Activated CD8-positive, alpha-beta memory T cell treated with anti-CD3 and anti-CD28 coated beads, Interleukin-2, amount 50 U/mL, for 4 hours (primary cell): ENCODE data around the gene MRPL50.

Experiments
- DNase-seq: peaks from one replicate; pipeline ENCODE4 v3.0.0-alpha.2; 2020

The MRPL50 gene

DNA sequence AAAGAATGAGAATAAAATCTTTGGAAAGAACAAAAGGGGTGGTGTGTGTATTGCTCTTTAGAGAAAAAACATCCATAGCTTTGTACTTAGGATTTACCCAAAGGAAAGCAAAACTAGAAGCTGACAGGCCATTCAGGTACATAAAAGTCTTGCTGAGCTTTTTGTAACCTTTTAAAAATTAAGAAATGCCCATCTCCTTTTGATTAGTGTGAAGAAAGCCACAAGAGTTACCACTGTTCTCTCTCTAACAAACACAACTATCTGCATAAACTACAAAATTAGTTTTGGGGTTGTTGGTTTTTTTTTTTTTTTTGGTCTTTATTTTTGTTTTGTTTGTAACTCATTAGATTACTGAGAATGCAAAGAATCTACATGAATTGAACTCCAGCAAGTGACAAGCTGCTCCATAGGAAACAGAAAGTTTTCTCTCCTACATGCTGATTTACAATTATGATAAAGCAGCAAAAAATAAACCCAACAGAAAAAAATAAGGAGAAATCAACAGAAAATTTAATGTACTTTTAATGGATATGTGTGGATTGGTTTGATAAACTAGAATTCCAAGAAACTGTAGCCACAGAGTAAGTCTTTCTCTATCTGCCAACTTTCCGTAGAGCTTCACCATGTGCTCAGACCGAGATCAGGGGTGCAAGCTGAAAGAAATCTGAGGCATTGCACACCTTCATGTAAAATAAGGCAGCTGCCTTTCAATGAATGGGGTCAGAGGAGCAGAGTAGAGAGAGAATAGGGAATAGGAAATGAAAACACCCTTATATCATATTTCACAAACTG is 25.9 kb downstream of the MRPL50 start:
- no peak for DNase-seq

DNA sequence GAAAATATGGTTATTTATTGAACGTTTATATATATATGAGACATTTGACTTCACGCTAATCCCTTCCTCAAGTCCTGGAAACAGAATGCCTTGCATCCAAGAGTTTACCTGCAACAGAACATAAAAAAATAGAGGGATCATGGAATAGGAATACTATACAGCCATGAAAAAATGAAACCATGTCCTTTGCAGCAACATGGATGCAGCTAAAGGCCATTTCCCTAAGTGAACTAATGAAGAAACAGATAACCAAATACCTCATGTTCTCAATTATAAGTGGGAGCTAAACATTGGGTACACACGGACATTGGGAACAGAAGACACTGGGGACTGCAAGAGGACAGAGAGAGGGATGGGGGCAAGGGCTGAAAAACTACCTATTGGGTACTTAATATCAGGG is 26.6 kb downstream of the MRPL50 start:
- no peak for DNase-seq

DNA sequence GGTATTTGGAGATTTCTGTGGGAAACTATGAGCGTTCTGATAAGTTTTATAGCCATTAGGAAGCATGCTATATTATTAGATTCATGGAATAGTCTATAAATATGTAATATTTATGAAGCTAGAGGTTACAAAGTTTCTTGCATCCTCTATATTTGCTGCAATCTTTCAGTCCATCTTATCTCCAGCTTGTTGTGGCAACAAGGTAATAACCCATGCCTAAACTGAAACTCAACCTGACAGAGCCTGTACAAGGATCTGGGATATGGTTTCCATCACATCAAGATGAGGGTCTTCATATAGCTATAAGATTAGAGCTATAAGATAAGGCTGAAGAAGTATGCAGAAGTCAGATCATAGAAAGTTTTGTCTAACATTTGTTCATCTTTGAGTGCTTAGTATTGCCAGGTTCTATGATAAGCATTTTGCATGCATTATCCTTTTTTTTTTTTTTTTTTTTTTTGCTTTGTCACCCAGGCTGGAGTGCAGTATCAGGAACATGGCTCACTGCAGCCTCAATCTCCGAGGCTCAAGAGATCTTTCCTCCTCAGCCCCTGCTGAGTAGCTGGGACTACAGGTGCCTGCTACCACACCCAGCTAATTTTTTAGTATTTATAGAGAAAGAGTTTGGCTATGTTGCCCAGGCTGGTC is 28.4 kb downstream of the MRPL50 start:
- DNase-seq = no peak

DNA sequence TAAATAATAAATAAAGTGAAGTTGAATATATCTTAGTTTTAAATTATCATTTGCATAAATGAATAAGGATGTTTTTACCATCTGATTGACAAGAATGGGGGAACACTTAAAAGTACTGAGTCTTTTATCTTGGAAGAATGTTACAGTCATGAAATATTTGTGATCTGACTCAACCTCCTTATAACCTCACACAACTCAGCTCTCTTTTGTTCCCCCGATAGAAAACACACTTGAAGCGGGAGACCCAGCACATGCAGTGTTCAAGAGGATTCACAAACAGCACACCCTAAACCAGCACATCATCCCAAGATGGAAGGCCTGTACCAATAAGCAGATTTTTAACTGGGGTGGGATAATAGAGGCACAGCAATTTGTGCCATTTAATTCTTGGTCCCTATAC is 29.1 kb downstream of the MRPL50 start:
- no peak for DNase-seq

DNA sequence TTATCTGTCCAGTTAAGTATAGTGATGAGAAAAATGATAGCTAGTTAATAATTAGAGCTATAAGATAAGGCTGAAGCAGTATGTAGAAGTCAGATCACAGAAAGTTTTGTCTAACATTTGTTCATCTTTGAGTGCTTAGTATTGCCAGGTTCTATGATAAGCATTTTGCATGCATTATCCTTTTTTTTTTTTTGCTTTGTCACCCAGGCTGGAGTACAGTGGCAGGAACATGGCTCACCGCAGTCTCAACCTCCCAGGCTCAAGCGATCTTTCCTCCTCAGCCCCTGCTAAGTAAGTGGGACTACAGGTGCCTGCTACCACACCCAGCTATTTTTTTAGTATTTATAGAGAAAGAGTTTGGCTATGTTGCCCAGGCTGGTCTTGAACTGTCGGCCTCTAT is 31.1 kb downstream of the MRPL50 start:
- no peak for DNase-seq

DNA sequence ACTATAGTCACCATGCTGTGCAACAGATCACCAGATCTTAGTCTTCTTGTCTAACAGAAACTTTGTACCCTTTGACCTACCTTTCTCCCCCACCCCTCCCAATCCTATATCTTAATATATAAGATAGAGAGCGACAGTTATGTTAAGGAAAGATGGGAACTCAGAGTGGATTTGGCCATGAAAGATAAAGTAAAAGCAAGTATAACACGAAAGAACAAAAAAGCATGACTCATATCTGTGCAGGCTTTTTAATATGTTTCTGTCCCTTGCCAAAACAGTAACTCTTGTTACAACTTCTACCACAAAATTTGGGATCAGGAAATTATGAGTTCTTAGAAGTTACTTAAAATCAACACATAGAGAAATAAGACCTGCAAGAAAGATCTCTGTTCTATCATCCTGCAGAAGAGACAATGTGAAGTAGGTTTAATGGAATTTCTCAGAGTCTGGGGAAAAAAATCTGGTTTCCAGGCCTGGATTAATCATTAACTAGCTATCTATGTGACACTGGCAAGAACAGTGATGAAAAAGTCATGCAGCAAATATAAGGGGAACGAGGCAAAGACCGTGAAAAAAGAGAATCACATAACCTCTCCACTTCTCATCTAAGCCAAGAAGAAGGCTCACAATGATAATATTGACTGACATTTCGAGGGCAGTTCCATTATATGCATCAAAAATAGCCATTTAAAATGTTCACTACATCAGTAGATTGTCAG is 32.2 kb downstream of the MRPL50 start:
- DNase-seq = no peak

DNA sequence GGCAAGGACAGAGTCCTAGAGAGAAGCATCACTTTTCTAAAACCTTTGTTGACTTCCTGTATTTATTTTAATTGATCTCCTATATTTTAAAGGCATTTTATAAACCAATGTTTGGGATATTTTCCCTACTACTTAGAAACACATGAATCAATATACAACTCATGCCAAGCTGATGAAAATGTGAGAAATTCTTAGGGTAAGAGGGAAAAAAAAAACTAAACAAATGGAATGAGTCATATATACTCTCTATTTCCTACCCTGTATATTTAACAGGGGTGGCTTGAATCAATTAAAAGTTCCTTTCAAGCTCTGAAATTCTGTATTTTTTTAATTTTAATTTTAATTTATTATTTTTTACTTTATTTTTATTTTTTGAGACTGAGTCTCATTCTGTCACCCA is 33.2 kb downstream of the MRPL50 start:
- DNase-seq = no peak

DNA sequence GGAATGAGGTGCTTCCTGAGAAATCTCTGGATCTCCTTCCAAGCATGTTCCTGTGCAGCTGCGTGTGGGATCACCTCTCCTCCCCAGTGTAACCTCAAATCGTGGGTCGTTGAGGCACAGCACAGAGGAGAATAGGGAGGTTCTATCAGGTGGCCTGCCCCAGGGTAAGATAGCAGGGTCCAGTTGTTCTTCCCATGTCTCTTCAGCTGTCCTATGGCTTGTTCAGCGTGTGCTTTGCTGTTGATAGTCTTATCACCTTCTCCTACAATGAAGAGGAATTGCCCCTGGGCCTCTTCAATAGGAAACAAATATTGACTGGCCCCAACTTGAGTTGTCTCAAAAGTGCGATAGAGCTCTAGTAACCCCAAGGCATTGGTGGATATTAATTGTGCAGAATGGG is 36.0 kb downstream of the MRPL50 start:
- no peak for DNase-seq

DNA sequence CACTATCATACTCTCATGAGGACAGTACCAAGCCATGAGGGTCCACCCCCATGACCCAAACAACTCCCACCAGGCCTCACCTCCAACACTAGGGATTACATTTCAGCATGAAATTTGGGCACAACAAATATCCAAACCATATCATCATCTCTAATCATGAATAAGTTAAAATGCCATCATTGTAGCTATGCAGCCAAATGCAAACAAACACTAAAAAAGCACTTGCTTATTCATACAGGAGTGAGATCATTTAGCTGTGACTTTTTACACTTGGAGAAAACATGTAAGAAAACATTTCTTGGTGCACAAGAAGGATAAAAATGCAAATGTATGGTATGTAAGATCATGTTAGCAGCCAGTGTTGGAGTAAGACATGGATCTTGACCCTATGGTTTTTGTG is 37.8 kb downstream of the MRPL50 start:
- DNase-seq = no peak

DNA sequence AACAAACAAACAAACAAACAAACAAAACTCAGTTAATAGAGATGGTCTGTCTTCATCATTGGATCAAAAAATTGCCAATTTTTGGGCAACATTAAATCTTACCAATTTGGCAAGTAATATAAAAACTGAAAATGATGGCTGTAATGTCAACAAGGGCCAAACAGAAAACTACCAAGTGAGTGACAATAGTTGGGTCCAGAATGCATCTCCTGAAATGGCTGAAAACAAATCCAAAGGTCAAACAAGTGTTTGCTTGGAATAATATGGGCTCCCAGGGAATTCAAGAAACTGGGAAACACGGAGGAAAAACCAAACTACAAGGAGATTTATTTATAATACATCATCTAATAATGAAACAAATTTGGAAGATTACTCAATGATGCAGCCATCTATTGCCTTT is 38.7 kb downstream of the MRPL50 start:
- no peak for DNase-seq

DNA sequence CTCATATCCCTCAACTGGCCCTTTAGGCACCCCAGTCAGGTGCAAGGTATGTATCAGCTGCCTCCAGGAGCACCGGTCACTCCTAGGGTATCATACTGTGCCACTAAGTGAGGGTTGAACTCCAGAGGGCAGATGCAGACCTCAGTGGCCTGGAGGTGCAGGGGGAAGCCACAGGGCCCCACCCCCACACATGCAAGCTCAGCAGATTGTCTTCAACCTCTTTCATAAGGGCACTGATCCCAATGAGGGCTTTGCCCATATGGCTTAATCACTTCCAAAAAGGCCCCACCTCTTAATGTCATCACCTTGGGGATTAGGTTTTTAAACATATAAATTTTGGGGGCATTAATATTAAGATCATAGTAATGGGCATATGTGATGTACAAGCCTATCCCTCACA is 41.8 kb downstream of the MRPL50 start:
- DNase-seq = no peak

DNA sequence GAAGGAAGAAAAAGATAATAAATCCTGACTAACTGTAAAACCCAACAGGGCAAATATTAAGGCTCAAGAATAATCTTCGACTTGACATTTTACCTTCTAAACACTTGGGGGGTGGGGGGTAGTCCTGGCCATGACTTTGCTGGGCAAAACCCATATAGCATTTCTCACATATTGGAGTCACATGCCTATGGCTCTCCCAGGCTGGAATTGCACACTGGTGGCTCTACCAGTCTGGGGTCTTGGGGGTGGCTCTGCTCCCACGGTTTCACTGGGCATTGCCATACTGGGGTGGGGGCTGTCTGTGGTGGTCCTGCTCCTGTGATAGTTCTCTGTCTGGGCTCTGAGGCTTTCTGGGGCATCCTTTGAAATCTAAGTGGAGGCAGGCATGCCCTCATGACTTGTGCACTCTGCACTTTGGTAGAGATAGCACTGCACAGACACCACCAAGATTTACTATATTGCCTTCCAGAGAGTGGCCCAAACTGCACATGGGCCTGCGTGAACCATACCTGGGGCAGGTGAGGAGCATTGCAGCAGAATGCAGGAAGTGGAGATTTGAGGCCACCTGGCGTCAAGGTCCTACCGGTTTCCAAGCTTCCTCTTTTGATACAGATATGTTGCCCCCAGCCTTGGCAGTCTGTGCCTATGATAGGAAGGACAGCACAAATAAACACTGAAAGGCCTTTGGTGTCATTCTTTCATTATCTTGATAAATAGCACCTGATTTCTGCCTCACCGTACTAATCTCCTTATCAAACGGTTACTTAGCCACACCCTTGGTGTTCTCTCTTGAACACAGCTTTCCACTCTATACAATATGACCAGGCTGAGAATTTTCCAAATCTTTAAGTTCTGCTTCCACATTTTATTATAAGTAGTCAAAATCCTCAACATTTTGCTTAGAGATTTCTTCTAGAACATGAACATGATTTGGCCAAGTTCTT is 43.4 kb downstream of the MRPL50 start:
- no peak for DNase-seq

DNA sequence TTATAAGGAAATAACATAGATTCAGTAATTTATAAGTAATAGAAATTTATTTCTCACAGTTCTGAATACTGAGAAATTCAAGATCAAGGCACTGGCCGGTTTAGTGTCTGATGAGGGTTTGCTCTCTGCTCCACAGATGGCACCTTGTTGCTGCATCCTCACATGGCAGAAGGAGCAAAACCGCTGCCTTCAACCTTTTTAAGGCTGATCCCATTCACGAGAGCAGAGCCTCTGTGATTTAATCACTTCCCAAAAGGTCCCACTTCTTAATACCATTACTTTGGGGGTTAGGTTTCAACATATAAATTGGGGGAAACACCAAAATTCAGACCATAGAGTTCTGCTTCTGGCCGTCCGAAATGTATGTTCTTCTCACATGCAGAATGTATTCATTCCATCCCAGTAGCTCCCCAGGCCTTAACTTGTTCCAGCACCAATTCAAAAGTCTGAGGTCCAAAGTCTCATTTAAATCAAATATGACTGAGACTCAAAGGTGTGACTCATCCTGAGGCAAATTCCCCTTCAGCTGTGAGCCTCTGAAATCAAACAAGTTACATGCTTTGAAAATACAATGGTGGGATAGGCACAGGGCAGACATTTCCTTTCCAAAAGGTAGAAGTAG is 44.2 kb downstream of the MRPL50 start:
- DNase-seq = no peak

DNA sequence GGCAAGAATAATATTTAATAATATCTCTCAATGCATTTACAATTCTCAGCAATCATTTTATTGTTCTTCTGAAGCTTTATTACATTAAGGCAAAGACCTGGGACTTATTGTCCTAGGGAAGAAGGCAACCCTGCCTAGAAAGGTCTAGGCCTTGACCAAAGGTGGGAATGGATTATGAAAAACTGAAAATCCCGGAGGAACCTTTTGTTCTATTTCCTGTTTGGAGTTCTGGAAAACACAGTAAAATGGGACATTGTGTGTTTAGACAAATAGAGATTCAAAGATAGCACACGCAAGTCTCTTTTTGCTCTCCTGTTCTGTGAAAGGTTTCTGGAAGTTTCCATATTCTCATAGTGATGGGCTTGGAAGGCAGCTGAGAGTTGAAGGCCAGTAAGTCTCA is 44.7 kb downstream of the MRPL50 start:
- no peak for DNase-seq

DNA sequence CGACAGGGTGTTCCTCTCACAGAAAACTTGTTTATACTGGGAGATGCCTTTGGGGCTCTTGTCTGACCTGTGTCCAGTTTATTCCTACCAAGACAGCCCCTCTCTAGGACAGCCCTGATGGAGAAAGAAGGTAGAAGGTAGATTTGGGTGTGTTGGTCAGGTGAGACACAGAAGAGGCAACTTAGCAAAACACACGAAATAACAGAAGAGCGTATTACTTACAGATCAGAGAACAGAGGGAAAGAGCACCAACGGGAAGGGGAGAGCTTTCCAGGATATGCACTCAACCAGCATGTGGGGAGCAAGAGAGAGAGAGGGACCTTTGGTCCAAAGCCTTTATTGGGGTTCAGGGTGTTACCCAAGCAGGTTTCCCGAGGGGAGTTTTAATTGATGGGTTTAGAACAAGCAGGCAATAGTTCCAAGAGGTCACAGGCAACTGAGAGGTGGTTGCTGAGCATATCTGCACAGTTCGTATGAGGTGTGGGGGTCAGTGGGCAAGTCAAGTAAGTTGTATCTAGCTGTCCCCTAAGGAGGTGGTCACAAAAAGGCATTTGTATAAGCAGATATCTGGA is 45.4 kb downstream of the MRPL50 start:
- no peak for DNase-seq

DNA sequence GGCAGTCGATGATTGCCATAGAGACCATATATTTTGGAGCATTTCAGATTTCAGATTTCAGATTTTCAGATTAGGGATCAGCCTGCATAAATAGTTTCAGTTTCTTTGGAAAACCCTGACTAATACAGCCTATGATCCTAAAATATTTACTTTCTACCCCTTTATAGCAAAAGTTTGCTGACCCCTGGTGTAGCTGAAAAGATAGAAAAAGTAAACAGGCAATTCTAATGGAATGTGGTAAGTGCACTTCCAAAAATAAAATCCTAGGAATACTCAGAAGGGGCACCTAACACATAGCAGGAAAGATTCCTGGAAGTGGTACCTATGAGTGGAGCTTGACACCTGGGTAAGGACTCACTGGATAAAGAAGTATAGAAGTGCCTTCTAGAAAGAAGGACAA is 48.1 kb downstream of the MRPL50 start:
- DNase-seq = no peak

DNA sequence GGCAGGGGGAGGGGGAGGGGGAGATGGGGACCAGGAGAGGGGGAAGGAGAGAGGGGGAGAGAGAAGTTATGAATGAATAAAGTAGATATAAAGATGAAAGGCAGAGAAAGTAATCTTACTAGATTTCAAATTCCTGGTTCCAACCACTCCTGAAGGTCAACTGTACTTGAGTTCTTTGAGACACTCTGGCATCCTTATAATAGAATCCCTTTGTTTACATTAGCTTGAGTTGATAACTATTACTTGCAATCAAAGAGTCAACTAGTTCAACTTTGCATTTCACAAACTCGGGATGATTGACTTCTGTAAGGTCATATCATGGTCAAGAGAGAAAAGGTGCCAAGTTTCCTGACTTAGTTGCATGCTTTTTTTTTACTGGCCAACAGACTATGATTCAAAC is 55.8 kb downstream of the MRPL50 start:
- no peak for DNase-seq

DNA sequence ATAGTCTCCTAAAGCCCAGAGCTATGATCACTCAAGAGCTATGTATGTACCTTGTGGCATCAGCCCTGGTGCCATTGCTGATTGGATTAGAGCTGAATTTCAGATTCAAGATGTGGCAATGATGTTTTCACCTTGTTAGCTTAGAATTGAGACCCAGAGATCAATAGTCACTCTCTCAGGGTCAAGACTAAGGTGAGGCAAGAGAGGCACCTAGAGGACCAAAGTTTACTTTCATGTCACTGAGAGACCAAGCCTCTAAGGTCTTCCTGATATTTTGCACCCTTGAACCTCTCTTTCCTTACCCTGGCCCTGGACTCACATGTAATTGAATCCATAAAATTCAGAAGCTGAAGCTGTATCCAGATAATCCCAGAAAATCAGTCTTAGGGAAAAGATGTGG is 56.5 kb downstream of the MRPL50 start:
- no peak for DNase-seq
